GM18867 (cell line): ENCODE results near the gene LMNTD1.
"Not testable (repeated sequence)": the region's sequence is repeated elsewhere in the genome, so short reads cannot be mapped to it uniquely, and the experiment has no call there.

Experiments
- ATAC-seq: cut with Tn5 transposase; IDR thresholded peaks from one replicate; pipeline ENCODE4 v1.9.1; 2021; ENCODE audit warnings: mild to moderate bottlenecking, moderate library complexity; ENCODE audit not compliant: unreplicated experiment

LMNTD1 gene

GRCh38 chr12:25433581-25434325, 119.3 kb downstream of the LMNTD1 start:
- no peak for ATAC-seq

GRCh38 chr12:25433024-25433423, 120.1 kb downstream of the LMNTD1 start:
- ATAC-seq: no peak

GRCh38 chr12:25427337-25428249, 125.5 kb downstream of the LMNTD1 start:
- no peak for ATAC-seq

GRCh38 chr12:25426821-25427220, 126.3 kb downstream of the LMNTD1 start:
- not testable (repeated sequence) for ATAC-seq
